HEK293T (cell line): ENCODE data around the gene ADAMTS1.

ENCODE experiments used
- ELF4 ChIP-seq: fragments of 450-650 bp; IDR thresholded peaks from 2 replicates; pipeline ENCODE4 v1.6.1; 2017; ENCODE audit warnings: antibody characterized with exemption
- FOXA1 ChIP-seq: fragments of 450-650 bp; IDR thresholded peaks from 2 replicates; pipeline ENCODE4 v1.6.1; 2016; ENCODE audit warnings: mild to moderate bottlenecking
- FOXK2 ChIP-seq: fragments of 450-650 bp; IDR thresholded peaks from 2 replicates; pipeline ENCODE4 v1.6.1; 2016; ENCODE audit warnings: mild to moderate bottlenecking
- HDGF ChIP-seq: fragments of 450-650 bp; IDR thresholded peaks from 2 replicates; pipeline ENCODE4 v1.6.1; 2017; ENCODE audit warnings: antibody characterized with exemption, borderline replicate concordance
- L3MBTL2 ChIP-seq: fragments of 450-650 bp; conservative IDR thresholded peaks from 2 replicates; pipeline ENCODE4 v1.6.1; 2016; ENCODE audit warnings: mild to moderate bottlenecking
- LEF1 ChIP-seq: fragments of 450-650 bp; IDR thresholded peaks from 2 replicates; pipeline ENCODE4 v1.6.1; 2017; ENCODE audit warnings: mild to moderate bottlenecking, borderline replicate concordance

GRCh38 chr21:26818906-26819305 lies 26.3 kb downstream of the ADAMTS1 start:
- TF ChIP-seq FOXK2 (no peak), ELF4 (no peak), LEF1 (no peak), FOXA1 (no peak), L3MBTL2 (no peak), HDGF (no peak)
